Caco-2 (cell line): ENCODE results near the gene EPB41. TPM values are rescaled to one million over a fixed set of nuclear protein-coding genes. Genes with fewer than 3 reads are reported as not detected.

Experiments
- BruUV-seq: library from RNA; stranded (reverse); fragments of 400-500 nt; replicated peaks from 2 replicates; lab custom pipeline; 2021; lab: Mats Ljungman, UMichigan
- CTCF ChIA-PET: fragments of 300-600 bp; sonication (Branson Sonifier 250); formaldehyde crosslinking; loops from one replicate; lab custom pipeline; 2022; ENCODE audit warnings: antibody characterized with exemption; lab: Charles Lee
- POLR2A ChIA-PET: fragments of 300-600 bp; sonication (Branson Sonifier 250); formaldehyde crosslinking; loops from one replicate; lab custom pipeline; 2022; ENCODE audit warnings: antibody characterized with exemption; lab: Charles Lee
- DNase-seq, 2 experiments: peaks; one replicate each; pipeline versions ENCODE4 v3.0.0 to v3.0.0-alpha.2; 2020 to 2022
- H3K27me3 ChIP-seq: replicated peaks from 2 replicates; pipeline ENCODE4 v1.6.0; 2011; ENCODE audit warnings: low read length; ENCODE audit not compliant: control insufficient read depth, insufficient read depth
- H3K36me3 ChIP-seq: 2 replicates; pipeline ENCODE4 v1.5.1; 2011; ENCODE audit warnings: low read length; ENCODE audit not compliant: control insufficient read depth, insufficient read depth
- H3K4me1 ChIP-seq: fragments of 250-450 bp; sonication (Bioruptor Pico); 2 replicates; pipeline ENCODE4 v1.5.1; 2020; ENCODE audit warnings: mild to moderate bottlenecking
- H3K4me3 ChIP-seq: 2 replicates; pipeline ENCODE4 v1.5.1; 2011; ENCODE audit warnings: low read depth, mild to moderate bottlenecking, control low read depth, low read length
- H3K9me3 ChIP-seq: fragments of 250-450 bp; sonication (Bioruptor Pico); 2 replicates; pipeline ENCODE4 v1.5.1; 2020; ENCODE audit warnings: mild to moderate bottlenecking, moderate library complexity
- H3K27ac Mint-ChIP-seq: one replicate; pipeline ENCODE4 v1.8.0; 2022; ENCODE audit warnings: mixed read lengths; ENCODE audit not compliant: unreplicated experiment
- H3K27me3 Mint-ChIP-seq: one replicate; pipeline ENCODE4 v1.8.0; 2022; ENCODE audit warnings: mixed read lengths; ENCODE audit not compliant: insufficient read depth, unreplicated experiment
- H3K36me3 Mint-ChIP-seq: one replicate; pipeline ENCODE4 v1.8.0; 2022; ENCODE audit warnings: mild to moderate bottlenecking, mixed read lengths; ENCODE audit not compliant: insufficient read depth, unreplicated experiment
- H3K4me1 Mint-ChIP-seq: one replicate; pipeline ENCODE4 v1.8.0; 2022; ENCODE audit warnings: low read depth, mixed read lengths; ENCODE audit not compliant: unreplicated experiment
- H3K4me3 Mint-ChIP-seq: one replicate; pipeline ENCODE4 v1.8.0; 2022; ENCODE audit warnings: mild to moderate bottlenecking, moderate library complexity, mixed read lengths; ENCODE audit not compliant: unreplicated experiment
- H3K9me3 Mint-ChIP-seq: one replicate; pipeline ENCODE4 v1.8.0; 2022; ENCODE audit warnings: mixed read lengths; ENCODE audit not compliant: unreplicated experiment
- CTCF ChIP-seq, 2 experiments: fragments of 200-600 bp in 1 of 2; IDR thresholded peaks; 1 replicate in 1 of 2; 2 replicates in 1 of 2; pipeline versions ENCODE4 v1.5.1 to v1.8.0; 2011 to 2022; ENCODE audit warnings: antibody characterized with exemption in 1 of 2, control low read depth in 1 of 2, inconsistent platforms in 1 of 2, low read depth in 1 of 2, low read length in 1 of 2, mild to moderate bottlenecking in 1 of 2, moderate library complexity in 1 of 2; ENCODE audit not compliant: insufficient read depth in 1 of 2, severe bottlenecking in 1 of 2, unreplicated experiment in 1 of 2
- intact Hi-C: fragments of 100-400 bp; cut with micrococcal nuclease; formaldehyde crosslinking; loops from one replicate; pipeline ENCODE4 v1.10.0; 2022; ENCODE audit not compliant: unreplicated experiment
- total RNA-seq: library from RNA; stranded (reverse); gene quantifications from 2 replicates; pipeline ENCODE4 v1.2.3, GENCODE V29; 2022

The EPB41 gene
- total RNA-seq, 1 experiment from 2014 or later, result 29.5 TPM

DNA sequence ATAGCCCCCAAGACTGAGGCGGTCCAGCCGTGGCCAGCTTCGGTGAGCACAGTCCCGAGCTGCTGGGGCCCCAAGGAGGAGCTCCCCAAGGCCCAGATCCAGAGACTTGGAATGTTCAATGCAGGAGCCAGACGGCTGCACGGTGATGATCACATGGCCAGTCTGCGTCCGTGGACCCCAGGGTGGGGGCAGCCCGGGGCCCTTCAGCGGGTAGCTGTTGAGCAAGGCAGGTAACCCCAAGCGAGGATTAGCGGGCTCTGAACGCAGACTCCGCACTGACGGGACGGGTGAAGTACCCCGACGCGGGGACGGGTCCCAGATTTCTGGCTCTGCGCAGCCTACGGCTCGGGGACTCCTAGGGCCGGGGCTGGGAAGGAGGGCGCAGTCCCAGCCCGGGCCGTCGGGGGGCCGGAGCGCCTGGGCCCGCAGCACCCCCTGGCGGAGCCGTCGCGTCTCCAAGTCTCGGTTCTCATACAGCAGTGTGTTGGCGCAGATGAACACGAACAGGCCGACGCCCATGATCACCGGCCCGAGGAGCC is 206.6 kb downstream of the EPB41 start:
- no peak for TF ChIP-seq CTCF (IDR thresholded peaks at IDR 0.05; ENCODE audit: insufficient read depth in 1 of 2, low read depth in 1 of 2, low read length in 1 of 2, severe bottlenecking in 1 of 2, unreplicated experiment in 1 of 2)
- no peak overlapping the region for H3K4me3 Mint-ChIP-seq
- POLR2A ChIA-PET, result no interaction called here

GRCh38 chr1:29121516-29121935 is 207.2 kb downstream of the EPB41 start:
- Mint-ChIP-seq H3K36me3 (peaks cover 7% of the 10 kb centered on the region), H3K4me1 (no peaks in the 10 kb centered on the region), H3K27me3 (no peaks in the 10 kb centered on the region), H3K4me3 (no peak overlapping the region), H3K9me3 (no peaks in the 10 kb centered on the region), H3K27ac (no peak overlapping the region)
- Histone ChIP-seq H3K4me3 (no peak overlapping the region), H3K36me3 (no peaks in the 10 kb centered on the region), H3K27me3 (no peaks in the 10 kb centered on the region), H3K4me1 (no peaks in the 10 kb centered on the region), H3K9me3 (no peaks in the 10 kb centered on the region)
- ChIA-PET CTCF (no interaction called here), POLR2A (no interaction called here)
- intact Hi-C loops, result no loop called here
- no TSS peak for BruUV-seq
- TF ChIP-seq CTCF (IDR thresholded peaks at IDR 0.05; ENCODE audit: insufficient read depth in 1 of 2, low read depth in 1 of 2, low read length in 1 of 2, severe bottlenecking in 1 of 2, unreplicated experiment in 1 of 2), result no peak
- no peak for DNase-seq

More for the DNA sequence above, 206.6 kb downstream of the EPB41 start:
- no peak overlapping the region for H3K27ac Mint-ChIP-seq
- Histone ChIP-seq H3K9me3 (no peaks in the 10 kb centered on the region), H3K36me3 (no peaks in the 10 kb centered on the region), H3K4me3 (no peak overlapping the region), H3K27me3 (no peaks in the 10 kb centered on the region), H3K4me1 (no peaks in the 10 kb centered on the region)
- H3K4me1 Mint-ChIP-seq, result no peaks in the 10 kb centered on the region
- CTCF ChIA-PET, result no interaction called here
- H3K27me3 Mint-ChIP-seq, result no peaks in the 10 kb centered on the region
- H3K36me3 Mint-ChIP-seq, result peaks cover 7% of the 10 kb centered on the region
- H3K9me3 Mint-ChIP-seq, result no peaks in the 10 kb centered on the region
- no peak for DNase-seq
- no TSS peak for BruUV-seq
- intact Hi-C loops, result no loop called here

GRCh38 chr1:29121936-29122681 is 207.7 kb downstream of the EPB41 start:
- Mint-ChIP-seq H3K36me3 (peaks cover 7% of the 10 kb centered on the region), H3K4me3 (no peak overlapping the region), H3K27me3 (no peaks in the 10 kb centered on the region), H3K9me3 (no peaks in the 10 kb centered on the region), H3K4me1 (no peaks in the 10 kb centered on the region), H3K27ac (no peak overlapping the region)
- no peak for DNase-seq
- Histone ChIP-seq H3K4me1 (no peaks in the 10 kb centered on the region), H3K9me3 (no peaks in the 10 kb centered on the region), H3K36me3 (no peaks in the 10 kb centered on the region), H3K27me3 (no peaks in the 10 kb centered on the region), H3K4me3 (no peak overlapping the region)
- ChIA-PET POLR2A (no interaction called here), CTCF (no interaction called here)
- intact Hi-C loops, result no loop called here
- no peak for TF ChIP-seq CTCF (IDR thresholded peaks at IDR 0.05; ENCODE audit: insufficient read depth in 1 of 2, low read depth in 1 of 2, low read length in 1 of 2, severe bottlenecking in 1 of 2, unreplicated experiment in 1 of 2)
- BruUV-seq, result no TSS peak
